ENCODE results near the gene ACRV1.

Gene ACRV1

DNA sequence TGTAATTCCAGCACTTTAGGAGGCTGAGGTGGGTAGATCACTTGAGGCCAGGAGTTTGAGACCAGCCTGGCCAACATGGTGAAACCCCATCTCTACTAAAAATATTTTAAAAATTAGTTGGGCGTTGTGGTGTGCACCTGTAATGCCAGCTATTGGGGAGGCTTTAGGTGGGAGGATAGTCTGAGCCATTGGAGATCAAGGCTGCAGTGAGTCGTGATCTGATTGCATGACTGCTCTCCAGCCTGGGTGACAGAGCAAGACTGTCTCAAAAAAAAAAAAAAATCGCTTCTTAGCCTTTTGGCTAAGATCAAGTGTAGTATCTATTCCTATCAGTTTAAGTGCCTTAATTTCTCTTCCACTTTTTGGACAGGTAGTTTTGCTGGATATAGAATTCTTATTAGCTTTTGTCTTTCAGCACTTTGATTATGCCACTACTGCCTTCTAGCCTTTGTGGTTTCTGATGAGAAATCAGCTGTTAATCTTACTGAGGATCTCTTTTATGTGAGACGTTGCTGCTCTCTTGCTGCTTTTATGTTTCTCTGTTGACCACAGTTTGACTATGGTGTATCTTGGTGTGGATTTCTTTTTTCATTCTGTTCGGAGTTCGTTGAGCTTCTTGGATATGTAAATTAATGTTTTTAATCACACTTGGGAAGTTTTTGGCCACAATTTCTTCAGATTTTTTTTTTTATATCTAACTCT is 31.0 kb downstream of the ACRV1 start:
- DNase-seq (ENCODE audit: low read depth in 2 of 2), result no peak

DNA sequence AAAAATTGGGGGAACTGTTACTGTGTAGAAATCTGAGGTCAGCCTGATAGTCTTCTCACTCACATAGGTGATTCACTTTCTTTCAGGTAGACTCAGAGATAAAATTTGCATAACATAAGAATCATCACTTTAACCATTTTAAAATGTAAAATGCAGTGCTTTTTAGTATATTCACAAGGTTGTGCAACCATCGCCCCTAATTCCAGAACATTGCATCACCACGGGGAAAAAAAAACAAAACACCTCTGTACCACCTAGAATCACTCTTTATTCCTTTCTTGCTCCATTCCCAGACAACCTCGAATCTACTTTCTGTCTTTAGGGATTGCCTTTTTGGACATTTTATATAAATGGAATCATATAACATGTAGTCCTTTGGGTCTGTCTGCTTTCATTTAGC is 34.8 kb downstream of the ACRV1 start:
- no peak for DNase-seq (ENCODE audit: low read depth in 2 of 2)

DNA sequence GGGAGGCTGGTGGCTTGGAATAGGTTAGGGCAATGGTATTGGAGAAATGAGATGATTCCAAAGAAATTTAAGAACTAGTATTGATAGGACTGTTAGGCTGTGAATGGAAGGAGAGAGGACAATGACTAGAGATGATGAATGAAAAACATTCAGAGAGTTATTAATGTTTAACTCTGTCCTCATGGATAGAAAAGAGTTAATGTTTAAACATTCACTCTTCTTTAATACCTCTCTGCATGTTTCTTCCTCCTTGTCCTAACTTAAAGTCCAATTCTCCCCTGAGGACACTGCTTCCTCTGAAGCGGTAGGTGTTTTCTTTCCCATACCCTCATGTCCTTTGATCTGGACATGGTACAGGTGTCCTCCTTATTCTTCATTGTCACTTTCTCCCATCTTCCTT is 42.3 kb downstream of the ACRV1 start:
- no peak for DNase-seq (ENCODE audit: low read depth in 2 of 2)

DNA sequence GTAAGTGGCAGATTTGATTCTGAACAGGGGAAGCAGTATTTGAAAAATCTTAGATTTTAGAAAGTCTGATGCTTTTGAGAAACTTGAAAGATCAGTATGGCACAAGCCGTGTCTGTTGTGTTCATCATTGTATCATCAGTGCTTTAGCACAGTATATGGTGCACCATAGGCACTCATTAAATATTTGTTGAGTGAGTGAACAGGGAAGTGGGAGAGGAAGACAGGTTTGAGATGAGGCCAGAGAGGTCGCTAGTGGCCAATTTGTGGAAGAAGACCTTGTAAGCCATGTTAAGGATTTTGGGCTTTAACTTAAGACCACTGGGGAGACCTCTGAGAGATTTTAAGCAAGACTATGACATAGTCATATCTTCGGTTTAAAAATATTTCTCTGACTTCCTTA is 42.8 kb downstream of the ACRV1 start:
- DNase-seq (ENCODE audit: low read depth in 2 of 2), result no peak

- DNase-seq (ENCODE audit: low read depth in 2 of 2), result no peak
Observed at GRCh38 chr11:125627236-125627910, 53.3 kb downstream of the ACRV1 start.

- no peak for DNase-seq (ENCODE audit: low read depth in 2 of 2)
Observed at GRCh38 chr11:125626288-125626950, 54.2 kb downstream of the ACRV1 start.

DNA sequence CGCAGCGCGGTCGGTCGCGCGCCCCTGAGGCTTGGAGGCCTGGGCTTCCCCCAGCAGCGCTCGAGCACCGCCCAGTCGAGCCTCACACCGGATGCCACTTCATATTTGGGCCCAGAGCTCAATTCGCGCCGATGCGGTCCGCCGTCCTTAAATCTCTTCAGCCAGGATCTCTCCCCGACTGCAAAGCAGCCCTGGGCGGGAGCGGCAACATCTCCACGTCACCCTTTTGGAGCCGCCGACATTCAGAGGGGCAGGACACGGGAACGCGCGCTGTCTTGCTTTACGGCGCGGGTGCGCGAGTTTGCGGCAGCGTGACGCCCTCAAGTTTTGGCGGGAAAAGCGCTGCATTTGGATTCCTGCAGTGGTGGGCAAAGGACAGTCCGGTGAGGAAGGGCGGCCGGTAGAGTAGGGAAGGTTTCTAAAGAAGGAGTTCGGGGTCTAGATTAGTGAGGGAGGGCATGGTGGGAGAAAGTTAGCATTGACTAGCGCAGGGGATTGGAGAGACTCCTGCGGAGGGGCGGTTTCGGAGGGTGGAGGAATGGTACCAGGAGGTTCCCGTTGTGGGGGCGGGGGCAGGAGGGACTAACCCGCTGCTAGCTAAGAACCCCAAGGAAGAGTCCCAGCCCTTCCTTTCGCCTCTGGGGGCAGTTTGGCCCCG is 54.9 kb downstream of the ACRV1 start:
- peak; percentile 57 to 70 for DNase-seq (ENCODE audit: low read depth in 2 of 2)

DNA sequence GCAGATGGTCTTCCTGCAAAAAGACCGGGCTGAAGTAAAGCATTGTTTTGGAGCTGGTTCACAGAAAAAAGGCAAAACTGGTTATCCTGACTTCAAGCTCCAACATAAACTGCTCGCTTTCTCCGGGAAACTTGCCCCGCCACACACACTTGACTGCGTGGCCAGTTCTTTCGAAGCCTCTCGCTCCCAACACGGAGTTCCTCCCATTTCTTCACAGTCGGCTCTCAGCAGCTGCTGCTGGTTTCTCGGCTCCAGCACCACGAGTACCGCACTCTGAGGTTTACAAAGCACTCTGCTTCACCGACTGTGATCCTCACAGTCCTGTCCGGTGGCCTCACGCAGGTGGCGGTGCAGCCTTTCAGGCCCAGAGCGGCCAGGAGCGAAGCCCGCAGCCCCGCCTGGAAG is 55.4 kb downstream of the ACRV1 start:
- DNase-seq (ENCODE audit: low read depth in 2 of 2), result no peak

GRCh38 chr11:125624756-125625213 is 55.9 kb downstream of the ACRV1 start, which contains the start of gene CHEK1:
Gene CHEK1, plus strand, starts transcription at chr11:125625163. Its CDS starts 1,606 bp downstream, at chr11:125626769.
- DNase-seq (ENCODE audit: low read depth in 2 of 2), result no peak

DNA sequence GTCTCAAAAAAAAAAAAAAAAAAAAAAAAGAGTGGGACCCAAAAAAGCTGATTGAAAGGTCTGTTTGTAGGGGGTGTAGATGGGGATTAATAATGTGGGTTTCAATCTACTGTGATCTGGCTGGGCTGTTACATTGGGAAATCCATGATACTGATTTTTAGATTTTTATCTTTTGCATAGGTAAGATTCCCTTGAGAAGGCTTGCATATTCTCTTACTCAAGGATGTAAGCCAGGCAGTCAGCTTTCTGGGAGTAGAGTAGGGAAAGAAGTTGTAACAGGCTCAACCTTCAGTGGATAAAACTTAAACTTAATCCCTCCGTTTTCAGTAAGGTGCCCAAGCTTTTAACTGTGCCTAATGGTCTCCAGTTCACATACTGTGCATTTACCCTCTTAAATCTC is 57.6 kb downstream of the ACRV1 start:
- DNase-seq (ENCODE audit: low read depth in 2 of 2), result no peak

- no peak for DNase-seq (ENCODE audit: low read depth in 2 of 2)
Observed at GRCh38 chr11:125621995-125622394, 58.7 kb downstream of the ACRV1 start.
